ENCODE results near the gene ZKSCAN8. TPM values are rescaled to one million over a fixed set of nuclear protein-coding genes. Genes with fewer than 3 reads are reported as not detected.
"Not testable (repeated sequence)": the region's sequence is repeated elsewhere in the genome, so short reads cannot be mapped to it uniquely, and the experiment has no call there.

ZKSCAN8 gene
- total RNA-seq, 3 donors from 2014 or later (not counting 1 experiment from before 2014, with no cell fraction given) = 38.0 to 42.5 (median 39.2) TPM

DNA sequence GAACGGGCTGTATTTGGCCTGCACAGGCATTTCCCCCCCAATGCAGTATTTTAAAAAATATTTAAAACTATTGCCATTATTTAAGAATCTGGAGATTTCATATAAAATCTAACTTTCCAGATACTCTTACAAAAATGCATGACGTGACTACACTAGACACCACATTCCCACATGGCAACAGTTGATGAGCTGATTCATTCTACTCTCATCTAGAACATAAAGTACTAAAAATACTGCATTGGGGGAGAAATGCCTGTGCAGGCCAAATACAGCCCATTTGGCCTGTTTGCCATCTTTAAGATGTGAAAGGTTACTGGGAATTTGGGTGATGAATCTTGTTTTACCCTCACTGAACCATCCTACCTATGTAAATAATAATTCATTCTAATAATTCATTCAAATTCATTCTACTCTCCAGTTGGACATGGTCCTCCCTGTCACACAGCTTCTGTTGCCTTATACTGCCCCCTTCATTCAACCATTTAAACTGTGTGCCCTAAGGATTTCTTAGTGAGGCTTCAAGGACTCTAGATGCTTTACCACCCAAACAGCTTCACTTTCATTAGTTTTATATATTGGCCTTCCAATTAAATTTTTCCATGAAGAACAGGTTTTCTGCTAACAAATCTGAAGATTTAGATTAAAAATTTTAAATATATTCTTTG, 24.2 kb upstream of the ZKSCAN8 start:
- DNase-seq (no peak), ATAC-seq (no peak)
- H3K27me3 ChIP-seq (ENCODE audit: control insufficient read depth, insufficient read depth, low read length) = no peaks in the 10 kb centered on the region
- no peaks in the 10 kb centered on the region for H3K27me3 Mint-ChIP-seq (ENCODE audit: low read depth in 2 of 2)
- intact Hi-C loops (cut with micrococcal nuclease) = no loop called here
- no peak overlapping the region for H3K27ac Mint-ChIP-seq
- H3K27ac ChIP-seq (ENCODE audit: low read length) = no peak overlapping the region
- H3K4me1 Mint-ChIP-seq = no peaks in the 10 kb centered on the region
- peaks cover 37% of the 10 kb centered on the region for H3K36me3 ChIP-seq (ENCODE audit: control insufficient read depth, insufficient read depth, low read length)
- no peaks in the 10 kb centered on the region for H3K9me3 Mint-ChIP-seq
- H3K9me3 ChIP-seq (ENCODE audit: control insufficient read depth, insufficient read depth, low read length) = no peaks in the 10 kb centered on the region
- no peak overlapping the region for H3K4me3 Mint-ChIP-seq
- H3K4me3 ChIP-seq (ENCODE audit: low read length) = no peak overlapping the region
- WGBS (ENCODE audit: insufficient coverage) = 93% methylated on average over 1 of the region's 2 CpGs
- H3K4me1 ChIP-seq (ENCODE audit: control insufficient read depth, insufficient read depth, low read length) = no peaks in the 10 kb centered on the region
- TF ChIP-seq, protein P1, sequence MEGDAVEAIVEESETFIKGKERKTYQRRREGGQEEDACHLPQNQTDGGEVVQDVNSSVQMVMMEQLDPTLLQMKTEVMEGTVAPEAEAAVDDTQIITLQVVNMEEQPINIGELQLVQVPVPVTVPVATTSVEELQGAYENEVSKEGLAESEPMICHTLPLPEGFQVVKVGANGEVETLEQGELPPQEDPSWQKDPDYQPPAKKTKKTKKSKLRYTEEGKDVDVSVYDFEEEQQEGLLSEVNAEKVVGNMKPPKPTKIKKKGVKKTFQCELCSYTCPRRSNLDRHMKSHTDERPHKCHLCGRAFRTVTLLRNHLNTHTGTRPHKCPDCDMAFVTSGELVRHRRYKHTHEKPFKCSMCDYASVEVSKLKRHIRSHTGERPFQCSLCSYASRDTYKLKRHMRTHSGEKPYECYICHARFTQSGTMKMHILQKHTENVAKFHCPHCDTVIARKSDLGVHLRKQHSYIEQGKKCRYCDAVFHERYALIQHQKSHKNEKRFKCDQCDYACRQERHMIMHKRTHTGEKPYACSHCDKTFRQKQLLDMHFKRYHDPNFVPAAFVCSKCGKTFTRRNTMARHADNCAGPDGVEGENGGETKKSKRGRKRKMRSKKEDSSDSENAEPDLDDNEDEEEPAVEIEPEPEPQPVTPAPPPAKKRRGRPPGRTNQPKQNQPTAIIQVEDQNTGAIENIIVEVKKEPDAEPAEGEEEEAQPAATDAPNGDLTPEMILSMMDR (IDR thresholded peaks at IDR 0.05) = no peak
- peaks cover 17% of the 10 kb centered on the region for H3K36me3 Mint-ChIP-seq

DNA sequence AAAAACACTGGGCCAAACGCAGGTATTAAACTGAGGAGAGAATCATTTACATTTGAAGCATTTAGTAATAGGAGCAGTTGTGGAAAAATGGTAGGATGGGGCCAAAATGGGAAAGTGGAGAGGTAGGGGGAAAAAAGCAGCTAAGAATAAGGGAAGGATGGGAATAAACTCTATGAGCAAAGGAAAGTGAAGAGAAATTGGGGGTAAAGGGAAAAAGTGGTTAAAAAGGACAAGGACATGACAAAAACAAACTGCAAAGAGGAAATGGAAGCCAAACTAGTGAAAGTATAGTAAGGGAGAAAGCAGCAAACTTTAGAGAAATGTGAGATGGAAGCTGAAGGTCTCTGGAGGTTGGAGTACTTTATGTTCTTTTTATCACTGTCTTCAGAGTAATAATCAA, 23.5 kb upstream of the ZKSCAN8 start:
- Mint-ChIP-seq H3K4me3 (no peak overlapping the region), H3K9me3 (no peaks in the 10 kb centered on the region), H3K36me3 (peaks cover 17% of the 10 kb centered on the region), H3K27ac (no peak overlapping the region), H3K27me3 (ENCODE audit: low read depth in 2 of 2) (no peaks in the 10 kb centered on the region), H3K4me1 (no peaks in the 10 kb centered on the region)
- TF ChIP-seq, protein P1 (IDR thresholded peaks at IDR 0.05) = no peak
- no peaks in the 10 kb centered on the region for H3K9me3 ChIP-seq (ENCODE audit: control insufficient read depth, insufficient read depth, low read length)
- H3K36me3 ChIP-seq (ENCODE audit: control insufficient read depth, insufficient read depth, low read length) = peaks cover 37% of the 10 kb centered on the region
- intact Hi-C loops (cut with micrococcal nuclease) = no loop called here
- no peak for ATAC-seq
- no peak overlapping the region for H3K4me3 ChIP-seq (ENCODE audit: low read length)
- H3K27ac ChIP-seq (ENCODE audit: low read length) = no peak overlapping the region
- WGBS (ENCODE audit: insufficient coverage) = 94% methylated on average over 1 of the region's 1 CpG
- no peaks in the 10 kb centered on the region for H3K4me1 ChIP-seq (ENCODE audit: control insufficient read depth, insufficient read depth, low read length)
- no peak for DNase-seq
- no peaks in the 10 kb centered on the region for H3K27me3 ChIP-seq (ENCODE audit: control insufficient read depth, insufficient read depth, low read length)

DNA sequence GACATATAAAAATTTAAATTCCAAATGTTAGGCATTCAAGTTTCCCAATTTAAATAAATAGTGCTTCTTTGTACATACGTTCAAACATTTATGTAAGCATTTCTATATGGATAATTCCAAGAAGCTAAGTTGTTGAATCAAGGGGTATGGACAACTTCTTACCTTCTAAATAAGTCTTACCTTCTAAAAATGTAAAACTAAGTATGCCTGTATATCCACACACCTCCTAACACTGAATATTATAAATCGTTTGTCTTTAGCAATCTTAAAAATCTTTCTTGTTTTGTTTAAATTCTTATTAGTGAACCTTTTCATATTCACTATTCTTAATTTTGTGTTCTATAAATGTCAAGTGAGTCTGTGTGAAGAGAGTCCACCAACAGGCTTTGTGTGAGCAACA, 19.8 kb upstream of the ZKSCAN8 start:
- Mint-ChIP-seq H3K4me1 (peaks cover 25 to 33% of the 10 kb centered on the region in 2 donors), H3K36me3 (peaks cover 17% of the 10 kb centered on the region), H3K9me3 (no peaks in the 10 kb centered on the region), H3K4me3 (no peak overlapping the region), H3K27ac (peak overlapping the region in 1 of 2 donors; percentile 27), H3K27me3 (ENCODE audit: low read depth in 2 of 2) (no peaks in the 10 kb centered on the region)
- TF ChIP-seq, protein P1 (IDR thresholded peaks at IDR 0.05) = no peak
- no peak for DNase-seq
- WGBS (ENCODE audit: insufficient coverage) = no CpG with 5 or more reads among the region's 2 CpGs
- Histone ChIP-seq H3K4me3 (ENCODE audit: low read length) (no peak overlapping the region), H3K27me3 (ENCODE audit: control insufficient read depth, insufficient read depth, low read length) (no peaks in the 10 kb centered on the region), H3K9me3 (ENCODE audit: control insufficient read depth, insufficient read depth, low read length) (no peaks in the 10 kb centered on the region), H3K36me3 (ENCODE audit: control insufficient read depth, insufficient read depth, low read length) (peaks cover 22% of the 10 kb centered on the region), H3K27ac (ENCODE audit: low read length) (no peak overlapping the region), H3K4me1 (ENCODE audit: control insufficient read depth, insufficient read depth, low read length) (peaks cover 9% of the 10 kb centered on the region)
- ATAC-seq = no peak
- intact Hi-C loops (cut with micrococcal nuclease) = loop anchor here (5.0 kb wide), 2 partner anchors 130 to 145 kb away; partner anchors contain the start of genes ZKSCAN4 and ZSCAN26

DNA sequence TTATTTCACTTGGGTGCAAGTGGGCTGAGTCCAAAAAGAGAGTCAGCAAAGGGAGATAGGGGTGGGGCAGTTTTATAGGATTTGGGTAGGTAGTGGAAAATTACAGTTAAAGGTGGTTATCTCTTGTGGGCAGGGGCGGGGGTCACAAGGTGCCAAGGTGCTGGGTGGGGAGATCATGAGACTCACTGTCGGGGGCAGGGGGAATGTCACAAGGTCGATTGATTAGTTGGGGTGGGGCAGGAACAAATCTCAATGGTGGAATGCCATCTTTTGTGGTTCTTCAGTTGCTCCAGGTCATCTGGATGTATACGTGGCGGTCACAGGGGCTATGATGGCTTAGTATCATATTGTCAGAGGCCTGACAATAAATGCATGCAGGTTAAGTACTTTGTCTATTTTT, 19.4 kb upstream of the ZKSCAN8 start:
- H3K4me1 ChIP-seq (ENCODE audit: control insufficient read depth, insufficient read depth, low read length); H3K27ac ChIP-seq (ENCODE audit: low read length); H3K27me3 Mint-ChIP-seq (ENCODE audit: low read depth in 2 of 2); H3K9me3 Mint-ChIP-seq; H3K9me3 ChIP-seq (ENCODE audit: control insufficient read depth, insufficient read depth, low read length); H3K27me3 ChIP-seq (ENCODE audit: control insufficient read depth, insufficient read depth, low read length); H3K4me3 ChIP-seq (ENCODE audit: low read length); H3K4me3 Mint-ChIP-seq; DNase-seq; ATAC-seq: not testable (repeated sequence)
- 91% methylated on average over 5 of the region's 5 CpGs for WGBS (ENCODE audit: insufficient coverage)
- peaks cover 17% of the 10 kb centered on the region for H3K36me3 Mint-ChIP-seq
- peaks cover 25 to 37% of the 10 kb centered on the region in 2 donors for H3K4me1 Mint-ChIP-seq
- peak overlapping the region in 1 of 2 donors; percentile 27 for H3K27ac Mint-ChIP-seq
- H3K36me3 ChIP-seq (ENCODE audit: control insufficient read depth, insufficient read depth, low read length) = peaks cover 26% of the 10 kb centered on the region
- intact Hi-C loops (cut with micrococcal nuclease) = loop anchor here (5.0 kb wide), 2 partner anchors 130 to 145 kb away; partner anchors contain the start of genes ZKSCAN4 and ZSCAN26
